ENCODE results near the gene KLF9.

GRCh38 chr9:70352802-70353201 is 61.7 kb downstream of the KLF9 start:
- TF ChIP-seq CTCF (IDR thresholded peaks at IDR 0.05; ENCODE audit: low read depth, low read length) (no peak), MAX (IDR thresholded peaks at IDR 0.05; ENCODE audit: low read depth, low read length) (no peak)
